HepG2 (cell line): ENCODE measurements around the gene UBXN6. TPM values are rescaled to one million over a fixed set of nuclear protein-coding genes. Genes with fewer than 3 reads are reported as not detected.

Experiments
- ATAC-seq: fragments of 200-7000 bp; cut with Tn5 transposase; 3 replicates; pipeline ENCODE4 v1.9.1; 2020; ENCODE audit warnings: mild to moderate bottlenecking, moderate library complexity
- BruUV-seq: library from RNA; stranded (reverse); fragments of 400-500 nt; replicated peaks from 2 replicates; lab custom pipeline; 2021; lab: Mats Ljungman, UMichigan
- CTCF ChIA-PET: fragments of 300-600 bp; formaldehyde crosslinking; extraction: SDS; loops from one replicate; lab custom pipeline; 2021; ENCODE audit warnings: low total read pairs, inconsistent platforms, low intra/inter-chr PET ratio; lab: Yijun Ruan, JAX
- POLR2A ChIA-PET: fragments of 350-600 bp; sonication (Branson Sonifier 250); formaldehyde crosslinking; loops from one replicate; lab custom pipeline; 2020; ENCODE audit warnings: antibody characterized with exemption, inconsistent platforms; lab: Yijun Ruan, JAX
- DNase-seq: peaks from one replicate; pipeline ENCODE4 v3.0.0-alpha.2; 2015; ENCODE audit warnings: low spot score
- FAIRE-seq: peaks from 3 replicates; lab custom pipeline; 2011; peaks lifted over from hg19 to GRCh38; lab: Jason Lieb, UNC
- H2AFZ ChIP-seq: one replicate; pipeline ENCODE4 v1.6.1; 2011; ENCODE audit warnings: low read length, inconsistent platforms
- H3K27ac ChIP-seq: fragments of 300-600 bp; 3 replicates; pipeline ENCODE4 v1.8.0; 2011; ENCODE audit warnings: mixed run types, mild to moderate bottlenecking, mixed read lengths, low read length, inconsistent platforms; ENCODE audit not compliant: insufficient read depth; ENCODE audit errors: extremely low read length
- H3K27me3 ChIP-seq, 2 experiments: fragments of 200-600 bp in 1 of 2; 2 replicates in 1 of 2; 3 replicates in 1 of 2; pipeline versions ENCODE4 v1.6.0 to v1.8.0; 2011; ENCODE audit warnings: low read length in 2 of 2, mild to moderate bottlenecking in 2 of 2, moderate library complexity in 2 of 2, inconsistent platforms in 1 of 2; ENCODE audit not compliant: insufficient read depth in 2 of 2, control insufficient read depth in 1 of 2
- H3K36me3 ChIP-seq, 2 experiments: fragments of 200-600 bp in 1 of 2; replicated peaks in 1 of 2; 2 replicates in 1 of 2; 3 replicates in 1 of 2; pipeline versions ENCODE4 v1.5.1 to v1.8.0; 2011; ENCODE audit warnings: low read length in 2 of 2, inconsistent platforms in 1 of 2; ENCODE audit not compliant: insufficient read depth in 2 of 2, control insufficient read depth in 1 of 2
- H3K4me1 ChIP-seq: 2 replicates; pipeline ENCODE4 v1.5.1; 2012; ENCODE audit warnings: low read length, inconsistent platforms; ENCODE audit not compliant: insufficient read depth
- H3K4me2 ChIP-seq: 2 replicates; pipeline ENCODE4 v1.6.0; 2011; ENCODE audit warnings: low read depth, low read length, inconsistent platforms
- H3K4me3 ChIP-seq, 3 experiments: fragments of 200-600 bp in 1 of 3; sonication (generic), shearing (Covaris generic) in 1 of 3; replicated peaks in 1 of 3; 2 replicates each; pipeline ENCODE4 v1.5.1; 2011 to 2016; ENCODE audit warnings: low read length in 3 of 3, inconsistent platforms in 2 of 3, low read depth in 2 of 3, mild to moderate bottlenecking in 2 of 3, control low read depth in 1 of 3, mixed read lengths in 1 of 3; ENCODE audit not compliant: insufficient read depth in 1 of 3
- H3K79me2 ChIP-seq: one replicate; pipeline ENCODE4 v1.6.1; 2011; ENCODE audit warnings: low read length, inconsistent platforms; ENCODE audit not compliant: insufficient read depth
- H3K9ac ChIP-seq: 2 replicates; pipeline ENCODE4 v1.6.0; 2011; ENCODE audit warnings: mild to moderate bottlenecking, low read depth, low read length, inconsistent platforms; ENCODE audit not compliant: insufficient read depth
- H3K9me3 ChIP-seq: 2 replicates; pipeline ENCODE4 v1.5.1; 2012; ENCODE audit warnings: mild to moderate bottlenecking, low read length
- H4K20me1 ChIP-seq: 2 replicates; pipeline ENCODE4 v1.6.0; 2011; ENCODE audit warnings: inconsistent platforms, mild to moderate bottlenecking, low read length, moderate library complexity; ENCODE audit not compliant: insufficient read depth
- HDAC2 ChIP-seq: sonication (generic); formaldehyde crosslinking; IDR thresholded peaks from 2 replicates; pipeline ENCODE4 v1.4.0; 2020; ENCODE audit warnings: missing genetic modification reagents
- JUND ChIP-seq: sonication (generic); formaldehyde crosslinking; IDR thresholded peaks from 2 replicates; pipeline ENCODE4 v1.8.0; 2022; ENCODE audit warnings: mild to moderate bottlenecking, missing genetic modification reagents
- LCORL ChIP-seq, 2 experiments: fragments of 450-650 bp in 1 of 2; sonication (generic) in 1 of 2; formaldehyde crosslinking in 1 of 2; IDR thresholded peaks; 2 replicates each; pipeline versions ENCODE4 v1.5.0 to v1.6.1; 2017 to 2020; ENCODE audit warnings: antibody characterized with exemption in 1 of 2, missing genetic modification reagents in 1 of 2
- SAFB2 ChIP-seq: sonication (generic); formaldehyde crosslinking; IDR thresholded peaks from 2 replicates; pipeline ENCODE4 v1.5.1; 2020; ENCODE audit warnings: missing genetic modification reagents, low read depth, mild to moderate bottlenecking, borderline replicate concordance
- TBL1XR1 ChIP-seq: fragments of 150-350 bp; IDR thresholded peaks from 2 replicates; pipeline ENCODE4 v1.6.1; 2014; ENCODE audit warnings: borderline replicate concordance, low read length; ENCODE audit not compliant: partially characterized antibody
- ZSCAN29 ChIP-seq: sonication (generic); formaldehyde crosslinking; conservative IDR thresholded peaks from 2 replicates; pipeline ENCODE4 v1.4.0; 2020; ENCODE audit warnings: mild to moderate bottlenecking, missing genetic modification reagents
- WGBS: methylation state at CpG from one replicate; pipeline ENCODE4 v1.1.6; 2017; ENCODE audit warnings: low lambda C conversion rate; 5-methylcytosine and 5-hydroxymethylcytosine counted together
- in situ Hi-C: cut with HindIII; loops from 2 replicates; pipeline ENCODE4 v1.10.0; 2017; ENCODE audit warnings: low pct_unique_long_range_greater_than_20kb; ENCODE audit not compliant: extremely low pct_ligation_motif_present
- intact Hi-C: fragments of 100-400 bp; cut with micrococcal nuclease; formaldehyde crosslinking; loops from one replicate; pipeline ENCODE4 v1.10.0; 2022; ENCODE audit not compliant: unreplicated experiment
- polyA plus RNA-seq, 8 experiments: library from polyadenylated mRNA; depleted of rRNA in 3 of 8; stranded (reverse) in 7 of 8; unstranded in 1 of 8; fragments of >200 nt; fragmentation: Illumina TruSeq in 4 of 8; extraction: Trizol in 4 of 8; gene quantifications; 2 replicates each; pipeline versions ENCODE4 v1.2.1 to v1.2.3, GENCODE V29; 2011 to 2016; ENCODE audit warnings: low read depth in 4 of 8, missing spikeins in 1 of 8, mixed read lengths in 1 of 8; ENCODE audit not compliant: insufficient read depth in 1 of 8
- total RNA-seq, 5 experiments: library from RNA; depleted of rRNA; stranded (reverse); fragments of >200 nt; fragmentation: Illumina TruSeq; extraction: Trizol; gene quantifications; 2 replicates each; pipeline ENCODE4 v1.2.3, GENCODE V29; 2016; ENCODE audit warnings: low read depth in 1 of 5
- TF ChIP-seq, protein P1 (sequence below): sonication (generic); formaldehyde crosslinking; IDR thresholded peaks from 2 replicates; pipeline ENCODE4 v1.8.1; 2023; ENCODE audit warnings: missing genetic modification reagents, mild to moderate bottlenecking, borderline replicate concordance
- TF ChIP-seq, protein P2 (sequence below): sonication (generic); formaldehyde crosslinking; IDR thresholded peaks from 2 replicates; pipeline ENCODE4 v1.5.1; 2020; ENCODE audit warnings: mild to moderate bottlenecking, missing genetic modification reagents, moderate library complexity
- TF ChIP-seq, protein P3 (sequence below): sonication (generic); formaldehyde crosslinking; IDR thresholded peaks from 2 replicates; pipeline ENCODE4 v1.4.0; 2020; ENCODE audit warnings: missing genetic modification reagents
- TF ChIP-seq, protein P4 (sequence below): sonication (generic); formaldehyde crosslinking; IDR thresholded peaks from 2 replicates; pipeline ENCODE4 v1.4.0; 2020; ENCODE audit warnings: missing genetic modification reagents
- TF ChIP-seq, protein P5 (sequence below): sonication (generic); formaldehyde crosslinking; IDR thresholded peaks from 2 replicates; pipeline ENCODE4 v1.4.0; 2020; ENCODE audit warnings: missing genetic modification reagents

The UBXN6 gene
- total and polyA plus RNA-seq, 2 of the 13 experiments (the other 11 are each of a cell fraction or from before 2014, with no cell fraction given) = 34.9 to 35.5 TPM

DNA sequence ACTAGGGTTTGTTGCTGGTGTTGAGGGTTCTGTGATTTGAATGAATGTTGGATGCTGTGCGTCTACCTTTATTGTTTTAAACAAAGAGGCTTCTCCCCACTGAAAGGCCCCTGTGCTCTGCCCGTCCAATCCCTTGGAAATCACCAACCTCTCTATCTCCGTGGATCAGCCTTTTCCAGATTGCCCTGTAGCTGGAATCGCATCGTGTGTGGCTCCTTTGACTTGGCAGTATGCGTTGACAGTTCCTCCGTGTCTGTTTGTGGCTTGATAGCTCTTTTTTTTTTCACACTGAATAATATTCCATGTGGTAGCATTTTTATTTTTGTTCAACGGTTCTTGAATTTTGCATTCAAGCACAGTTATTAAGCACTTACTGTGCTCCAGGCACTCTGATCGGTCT is 23.2 kb downstream of the UBXN6 start:
- Histone ChIP-seq H3K27ac (no peak overlapping the region), H3K4me3 (no peak overlapping the region), H4K20me1 (no peaks in the 10 kb centered on the region), H3K79me2 (no peaks in the 10 kb centered on the region), H3K27me3 (no peaks in the 10 kb centered on the region), H3K4me1 (no peaks in the 10 kb centered on the region), H3K36me3 (peaks cover 20 to 69% of the 10 kb centered on the region in 2 experiments), H3K4me2 (no peak overlapping the region), H3K9me3 (no peaks in the 10 kb centered on the region), H3K9ac (no peak overlapping the region), H2AFZ (no peak overlapping the region)
- ChIA-PET CTCF (no interaction called here), POLR2A (no interaction called here)
- FAIRE-seq = no peak
- no peak for ATAC-seq
- no peak for TF ChIP-seq LCORL (IDR thresholded peaks at IDR 0.05)
- no peak for TF ChIP-seq LCORL (CRISPR knock-in tag; IDR thresholded peaks at IDR 0.05)
- TF ChIP-seq, protein P1, sequence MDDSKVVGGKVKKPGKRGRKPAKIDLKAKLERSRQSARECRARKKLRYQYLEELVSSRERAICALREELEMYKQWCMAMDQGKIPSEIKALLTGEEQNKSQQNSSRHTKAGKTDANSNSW = no peak
- TF ChIP-seq, protein P2, sequence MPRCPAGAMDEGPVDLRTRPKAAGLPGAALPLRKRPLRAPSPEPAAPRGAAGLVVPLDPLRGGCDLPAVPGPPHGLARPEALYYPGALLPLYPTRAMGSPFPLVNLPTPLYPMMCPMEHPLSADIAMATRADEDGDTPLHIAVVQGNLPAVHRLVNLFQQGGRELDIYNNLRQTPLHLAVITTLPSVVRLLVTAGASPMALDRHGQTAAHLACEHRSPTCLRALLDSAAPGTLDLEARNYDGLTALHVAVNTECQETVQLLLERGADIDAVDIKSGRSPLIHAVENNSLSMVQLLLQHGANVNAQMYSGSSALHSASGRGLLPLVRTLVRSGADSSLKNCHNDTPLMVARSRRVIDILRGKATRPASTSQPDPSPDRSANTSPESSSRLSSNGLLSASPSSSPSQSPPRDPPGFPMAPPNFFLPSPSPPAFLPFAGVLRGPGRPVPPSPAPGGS (CRISPR knock-in tag) = no peak
- TF ChIP-seq JUND (CRISPR knock-in tag) = no peak
- TF ChIP-seq, protein P3, sequence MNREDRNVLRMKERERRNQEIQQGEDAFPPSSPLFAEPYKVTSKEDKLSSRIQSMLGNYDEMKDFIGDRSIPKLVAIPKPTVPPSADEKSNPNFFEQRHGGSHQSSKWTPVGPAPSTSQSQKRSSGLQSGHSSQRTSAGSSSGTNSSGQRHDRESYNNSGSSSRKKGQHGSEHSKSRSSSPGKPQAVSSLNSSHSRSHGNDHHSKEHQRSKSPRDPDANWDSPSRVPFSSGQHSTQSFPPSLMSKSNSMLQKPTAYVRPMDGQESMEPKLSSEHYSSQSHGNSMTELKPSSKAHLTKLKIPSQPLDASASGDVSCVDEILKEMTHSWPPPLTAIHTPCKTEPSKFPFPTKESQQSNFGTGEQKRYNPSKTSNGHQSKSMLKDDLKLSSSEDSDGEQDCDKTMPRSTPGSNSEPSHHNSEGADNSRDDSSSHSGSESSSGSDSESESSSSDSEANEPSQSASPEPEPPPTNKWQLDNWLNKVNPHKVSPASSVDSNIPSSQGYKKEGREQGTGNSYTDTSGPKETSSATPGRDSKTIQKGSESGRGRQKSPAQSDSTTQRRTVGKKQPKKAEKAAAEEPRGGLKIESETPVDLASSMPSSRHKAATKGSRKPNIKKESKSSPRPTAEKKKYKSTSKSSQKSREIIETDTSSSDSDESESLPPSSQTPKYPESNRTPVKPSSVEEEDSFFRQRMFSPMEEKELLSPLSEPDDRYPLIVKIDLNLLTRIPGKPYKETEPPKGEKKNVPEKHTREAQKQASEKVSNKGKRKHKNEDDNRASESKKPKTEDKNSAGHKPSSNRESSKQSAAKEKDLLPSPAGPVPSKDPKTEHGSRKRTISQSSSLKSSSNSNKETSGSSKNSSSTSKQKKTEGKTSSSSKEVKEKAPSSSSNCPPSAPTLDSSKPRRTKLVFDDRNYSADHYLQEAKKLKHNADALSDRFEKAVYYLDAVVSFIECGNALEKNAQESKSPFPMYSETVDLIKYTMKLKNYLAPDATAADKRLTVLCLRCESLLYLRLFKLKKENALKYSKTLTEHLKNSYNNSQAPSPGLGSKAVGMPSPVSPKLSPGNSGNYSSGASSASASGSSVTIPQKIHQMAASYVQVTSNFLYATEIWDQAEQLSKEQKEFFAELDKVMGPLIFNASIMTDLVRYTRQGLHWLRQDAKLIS (CRISPR knock-in tag) = no peak
- no peak for TF ChIP-seq ZSCAN29 (CRISPR knock-in tag)
- TF ChIP-seq HDAC2 = no peak
- no peak for TF ChIP-seq TBL1XR1
- TF ChIP-seq, protein P4, sequence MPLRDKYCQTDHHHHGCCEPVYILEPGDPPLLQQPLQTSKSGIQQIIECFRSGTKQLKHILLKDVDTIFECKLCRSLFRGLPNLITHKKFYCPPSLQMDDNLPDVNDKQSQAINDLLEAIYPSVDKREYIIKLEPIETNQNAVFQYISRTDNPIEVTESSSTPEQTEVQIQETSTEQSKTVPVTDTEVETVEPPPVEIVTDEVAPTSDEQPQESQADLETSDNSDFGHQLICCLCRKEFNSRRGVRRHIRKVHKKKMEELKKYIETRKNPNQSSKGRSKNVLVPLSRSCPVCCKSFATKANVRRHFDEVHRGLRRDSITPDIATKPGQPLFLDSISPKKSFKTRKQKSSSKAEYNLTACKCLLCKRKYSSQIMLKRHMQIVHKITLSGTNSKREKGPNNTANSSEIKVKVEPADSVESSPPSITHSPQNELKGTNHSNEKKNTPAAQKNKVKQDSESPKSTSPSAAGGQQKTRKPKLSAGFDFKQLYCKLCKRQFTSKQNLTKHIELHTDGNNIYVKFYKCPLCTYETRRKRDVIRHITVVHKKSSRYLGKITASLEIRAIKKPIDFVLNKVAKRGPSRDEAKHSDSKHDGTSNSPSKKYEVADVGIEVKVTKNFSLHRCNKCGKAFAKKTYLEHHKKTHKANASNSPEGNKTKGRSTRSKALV (CRISPR knock-in tag) = no peak
- TF ChIP-seq, protein P5, sequence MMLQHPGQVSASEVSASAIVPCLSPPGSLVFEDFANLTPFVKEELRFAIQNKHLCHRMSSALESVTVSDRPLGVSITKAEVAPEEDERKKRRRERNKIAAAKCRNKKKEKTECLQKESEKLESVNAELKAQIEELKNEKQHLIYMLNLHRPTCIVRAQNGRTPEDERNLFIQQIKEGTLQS (CRISPR knock-in tag) = no peak
- no peak for TF ChIP-seq SAFB2 (CRISPR knock-in tag)
- intact Hi-C loops = no loop called here
- no TSS peak for BruUV-seq
- in situ Hi-C loops = no loop called here
- 99% methylated on average over 9 of the region's 9 CpGs for WGBS
- DNase-seq = no peak
